IMR-90 (cell line): ENCODE results near the gene HUS1B. TPM values are rescaled to one million over a fixed set of nuclear protein-coding genes. Genes with fewer than 3 reads are reported as not detected.

Source experiments
- ATAC-seq: fragments of 200-7000 bp; cut with Tn5 transposase; 2 replicates; pipeline ENCODE4 v1.9.1; 2020; ENCODE audit warnings: low read depth, mild to moderate bottlenecking, moderate library complexity
- BruUV-seq: library from RNA; stranded (reverse); fragments of 400-500 nt; replicated peaks from 2 replicates; lab custom pipeline; 2021; lab: Mats Ljungman, UMichigan
- CTCF ChIA-PET: fragments of 300-600 bp; formaldehyde crosslinking; extraction: SDS; loops from one replicate; lab custom pipeline; 2021; ENCODE audit warnings: antibody characterized with exemption; lab: Yijun Ruan, JAX
- POLR2A ChIA-PET: fragments of 300-600 bp; sonication (Branson Sonifier 250); formaldehyde crosslinking; loops from one replicate; lab custom pipeline; 2022; ENCODE audit warnings: antibody characterized with exemption; ENCODE audit not compliant: unreplicated experiment; lab: Charles Lee
- DNase-seq: peaks from one replicate; pipeline ENCODE4 v3.0.0; 2013
- H2AFZ ChIP-seq: replicated peaks from 2 replicates; pipeline ENCODE3; 2013; ENCODE audit warnings: low read length, mild to moderate bottlenecking; ENCODE audit not compliant: poor library complexity
- H2AK5ac ChIP-seq: 2 replicates; pipeline ENCODE4 v1.6.1; 2013; ENCODE audit warnings: low read depth, low read length, inconsistent platforms
- H2AK9ac ChIP-seq: replicated peaks from 2 replicates; pipeline ENCODE3; 2013; ENCODE audit warnings: mild to moderate bottlenecking, low read depth, low read length, moderate library complexity; ENCODE audit not compliant: poor library complexity
- H2BK120ac ChIP-seq: 2 replicates; pipeline ENCODE4 v1.6.1; 2013; ENCODE audit warnings: low read depth, low read length, inconsistent platforms
- H2BK15ac ChIP-seq: 3 replicates; pipeline ENCODE4 v1.6.1; 2013; ENCODE audit warnings: low read depth, low read length, inconsistent platforms
- H2BK20ac ChIP-seq: 2 replicates; pipeline ENCODE4 v1.6.1; 2013; ENCODE audit warnings: low read depth, mild to moderate bottlenecking, inconsistent platforms, low read length, moderate library complexity
- H2BK5ac ChIP-seq: 2 replicates; pipeline ENCODE4 v1.6.1; 2013; ENCODE audit warnings: mild to moderate bottlenecking, low read depth, low read length, inconsistent platforms; ENCODE audit not compliant: poor library complexity, severe bottlenecking
- H3K14ac ChIP-seq: replicated peaks from 2 replicates; pipeline ENCODE4 v1.6.1; 2013; ENCODE audit warnings: low read depth, low read length, inconsistent platforms
- H3K18ac ChIP-seq: 2 replicates; pipeline ENCODE4 v1.6.1; 2013; ENCODE audit warnings: low read depth, low read length, control low read depth
- H3K23ac ChIP-seq: 2 replicates; pipeline ENCODE4 v1.6.1; 2013; ENCODE audit warnings: low read depth, low read length, inconsistent platforms
- H3K27ac ChIP-seq: 2 replicates; pipeline ENCODE4 v1.5.1; 2013; ENCODE audit warnings: mild to moderate bottlenecking, control low read depth, low read length; ENCODE audit not compliant: insufficient read depth
- H3K27me3 ChIP-seq: 2 replicates; pipeline ENCODE4 v1.6.1; 2013; ENCODE audit warnings: low read length; ENCODE audit not compliant: control insufficient read depth, insufficient read depth
- H3K36me3 ChIP-seq: 2 replicates; pipeline ENCODE4 v1.6.1; 2013; ENCODE audit warnings: low read length, mixed read lengths; ENCODE audit not compliant: control insufficient read depth, insufficient read depth
- H3K4ac ChIP-seq: 2 replicates; pipeline ENCODE4 v1.6.1; 2013; ENCODE audit warnings: low read depth, low read length, inconsistent platforms
- H3K4me1 ChIP-seq: 2 replicates; pipeline ENCODE4 v1.6.1; 2013; ENCODE audit warnings: low read length, mixed read lengths; ENCODE audit not compliant: control insufficient read depth, insufficient read depth
- H3K4me2 ChIP-seq: 2 replicates; pipeline ENCODE4 v1.6.1; 2013; ENCODE audit warnings: low read depth, mild to moderate bottlenecking, control low read depth, low read length, moderate library complexity
- H3K4me3 ChIP-seq: 2 replicates; pipeline ENCODE4 v1.5.1; 2013; ENCODE audit warnings: low read depth, mild to moderate bottlenecking, control low read depth, low read length, moderate library complexity; ENCODE audit not compliant: insufficient read depth
- H3K56ac ChIP-seq: 2 replicates; pipeline ENCODE4 v1.6.1; 2013; ENCODE audit warnings: low read length, inconsistent platforms; ENCODE audit not compliant: insufficient read depth; ENCODE audit errors: extremely low read depth
- H3K79me1 ChIP-seq, 2 experiments: 2 replicates each; pipeline ENCODE4 v1.6.1; 2013; ENCODE audit warnings: low read length in 2 of 2, inconsistent platforms in 1 of 2, low read depth in 1 of 2
- H3K9ac ChIP-seq: 2 replicates; pipeline ENCODE4 v1.6.1; 2013; ENCODE audit warnings: low read depth, low read length, control low read depth
- H3K9me1 ChIP-seq: 2 replicates; pipeline ENCODE4 v1.6.1; 2013; ENCODE audit warnings: low read length, inconsistent platforms; ENCODE audit not compliant: insufficient read depth
- H3K9me3 ChIP-seq: 2 replicates; pipeline ENCODE4 v1.6.1; 2013; ENCODE audit warnings: low read length; ENCODE audit not compliant: control insufficient read depth, insufficient read depth
- H4K20me1 ChIP-seq: 2 replicates; pipeline ENCODE4 v1.6.1; 2013; ENCODE audit warnings: low read length, inconsistent platforms; ENCODE audit not compliant: insufficient read depth
- H4K5ac ChIP-seq: 2 replicates; pipeline ENCODE4 v1.6.1; 2013; ENCODE audit warnings: mild to moderate bottlenecking, low read depth, low read length, control low read depth
- H4K8ac ChIP-seq, 2 experiments: 2 replicates each; pipeline ENCODE4 v1.6.1; 2013; ENCODE audit warnings: low read depth in 2 of 2, low read length in 2 of 2, control low read depth in 1 of 2, inconsistent platforms in 1 of 2
- H4K91ac ChIP-seq: 2 replicates; pipeline ENCODE4 v1.6.1; 2013; ENCODE audit warnings: low read depth, low read length, inconsistent platforms; ENCODE audit not compliant: insufficient read depth
- BHLHE40 ChIP-seq: fragments of 150-350 bp; IDR thresholded peaks from 2 replicates; pipeline ENCODE4 v1.6.1; 2016; ENCODE audit warnings: mild to moderate bottlenecking, low read depth, low read length
- MXI1 ChIP-seq: IDR thresholded peaks from 2 replicates; pipeline ENCODE4 v1.6.1; 2012; ENCODE audit warnings: low read depth, mild to moderate bottlenecking, low read length, moderate library complexity, borderline replicate concordance
- WGBS, 2 experiments: methylation state at CpG; one replicate each; pipeline versions ENCODE4 v1.1.5 to v1.1.7; 2013; ENCODE audit warnings: missing lambda C conversion rate in 2 of 2; ENCODE audit not compliant: insufficient read length in 1 of 2; ENCODE audit errors: extremely low coverage in 2 of 2; 5-methylcytosine and 5-hydroxymethylcytosine counted together
- dilution Hi-C: fragments of 300-500 bp; cut with HindIII; formaldehyde crosslinking; loops from one replicate; pipeline ENCODE4 v1.14.3; 2018; ENCODE audit warnings: low sequenced_read_pairs; ENCODE audit not compliant: unreplicated experiment
- in situ Hi-C: fragments of 300-500 bp; cut with MboI; formaldehyde crosslinking; loops from 3 replicates; pipeline ENCODE4 v1.14.3; 2019; ENCODE audit warnings: low sequenced_read_pairs, inconsistent platforms, mixed read lengths
- intact Hi-C: fragments of 100-400 bp; cut with micrococcal nuclease; formaldehyde crosslinking; loops from 2 replicates; pipeline ENCODE4 v1.10.0; 2022
- polyA plus RNA-seq, 3 experiments: library from polyadenylated mRNA; depleted of rRNA; stranded (reverse); fragments of >200 nt; gene quantifications; 2 replicates each; pipeline ENCODE4 v1.2.3, GENCODE V29; 2012; ENCODE audit warnings: low replicate concordance in 1 of 3
- total RNA-seq: library from RNA; depleted of rRNA; stranded (reverse); fragments of >200 nt; gene quantifications from 2 replicates; pipeline ENCODE4 v1.2.3, GENCODE V29; 2012

HUS1B gene
- total and polyA plus RNA-seq, 2 of the 4 experiments (the other 2 are of a cell fraction), result 0.36 to 0.39 TPM

GRCh38 chr6:679282-679681 is 22.4 kb upstream of the HUS1B start:
- no peak overlapping the region for H2AFZ ChIP-seq
- no peak overlapping the region for H4K91ac ChIP-seq
- peak; percentile 75 for DNase-seq
- peaks cover 33 to 66% of the 10 kb centered on the region in 2 experiments for H3K79me1 ChIP-seq
- dilution Hi-C loops (no loop called here), intact Hi-C loops (no loop called here), in situ Hi-C loops (no loop called here)
- peaks cover 20% of the 10 kb centered on the region for H3K4me1 ChIP-seq
- H2BK20ac ChIP-seq, result no peak overlapping the region
- no peak overlapping the region for H3K56ac ChIP-seq
- no peak overlapping the region for H3K4me3 ChIP-seq
- ChIA-PET CTCF (no interaction called here), POLR2A (no interaction called here)
- H3K27me3 ChIP-seq, result no peaks in the 10 kb centered on the region
- H4K20me1 ChIP-seq, result peaks cover 21% of the 10 kb centered on the region
- no peak overlapping the region for H2AK5ac ChIP-seq
- no peak overlapping the region for H4K8ac ChIP-seq
- H3K9ac ChIP-seq, result no peak overlapping the region
- H3K14ac ChIP-seq, result no peak overlapping the region; the same call in 1 of the 2 replicates
- H4K5ac ChIP-seq, result no peak overlapping the region; the same call in 1 of the 2 replicates
- no peak overlapping the region for H2BK15ac ChIP-seq
- no peak overlapping the region for H2BK5ac ChIP-seq
- peak overlapping the region; percentile 74 for H3K23ac ChIP-seq
- no peak overlapping the region for H3K27ac ChIP-seq
- H3K9me3 ChIP-seq, result no peaks in the 10 kb centered on the region
- no peak overlapping the region for H3K18ac ChIP-seq
- TF ChIP-seq BHLHE40, result no peak
- TF ChIP-seq MXI1, result peak; percentile 88; the same call in 1 of the 2 replicates
- peak overlapping the region; percentile 62 for H3K4me2 ChIP-seq
- ATAC-seq, result peak; percentile 25; the same call in 1 of the 2 replicates
- peaks cover 16% of the 10 kb centered on the region for H3K9me1 ChIP-seq
- whole genome bisulfite sequencing, 2 experiments, result no CpG with 5 or more reads among the region's 9 CpGs
- no peaks in the 10 kb centered on the region for H3K36me3 ChIP-seq
- no peak overlapping the region for H2AK9ac ChIP-seq
- no TSS peak for BruUV-seq
- no peak overlapping the region for H2BK120ac ChIP-seq
- H3K4ac ChIP-seq, result no peak overlapping the region; the same call in 1 of the 2 replicates
